Measurements from ENCODE around the gene FAM120C.

FAM120C gene

GRCh38 chrX:54157561-54157960 lies 25.5 kb downstream of the FAM120C start:
- H3K4me3 ChIP-seq (ENCODE audit: low read depth, low read length) = no peak overlapping the region
- TF ChIP-seq, protein P1, sequence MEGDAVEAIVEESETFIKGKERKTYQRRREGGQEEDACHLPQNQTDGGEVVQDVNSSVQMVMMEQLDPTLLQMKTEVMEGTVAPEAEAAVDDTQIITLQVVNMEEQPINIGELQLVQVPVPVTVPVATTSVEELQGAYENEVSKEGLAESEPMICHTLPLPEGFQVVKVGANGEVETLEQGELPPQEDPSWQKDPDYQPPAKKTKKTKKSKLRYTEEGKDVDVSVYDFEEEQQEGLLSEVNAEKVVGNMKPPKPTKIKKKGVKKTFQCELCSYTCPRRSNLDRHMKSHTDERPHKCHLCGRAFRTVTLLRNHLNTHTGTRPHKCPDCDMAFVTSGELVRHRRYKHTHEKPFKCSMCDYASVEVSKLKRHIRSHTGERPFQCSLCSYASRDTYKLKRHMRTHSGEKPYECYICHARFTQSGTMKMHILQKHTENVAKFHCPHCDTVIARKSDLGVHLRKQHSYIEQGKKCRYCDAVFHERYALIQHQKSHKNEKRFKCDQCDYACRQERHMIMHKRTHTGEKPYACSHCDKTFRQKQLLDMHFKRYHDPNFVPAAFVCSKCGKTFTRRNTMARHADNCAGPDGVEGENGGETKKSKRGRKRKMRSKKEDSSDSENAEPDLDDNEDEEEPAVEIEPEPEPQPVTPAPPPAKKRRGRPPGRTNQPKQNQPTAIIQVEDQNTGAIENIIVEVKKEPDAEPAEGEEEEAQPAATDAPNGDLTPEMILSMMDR (IDR thresholded peaks at IDR 0.05; ENCODE audit: borderline replicate concordance, insufficient read depth, low read depth, low read length) = no peak

DNA sequence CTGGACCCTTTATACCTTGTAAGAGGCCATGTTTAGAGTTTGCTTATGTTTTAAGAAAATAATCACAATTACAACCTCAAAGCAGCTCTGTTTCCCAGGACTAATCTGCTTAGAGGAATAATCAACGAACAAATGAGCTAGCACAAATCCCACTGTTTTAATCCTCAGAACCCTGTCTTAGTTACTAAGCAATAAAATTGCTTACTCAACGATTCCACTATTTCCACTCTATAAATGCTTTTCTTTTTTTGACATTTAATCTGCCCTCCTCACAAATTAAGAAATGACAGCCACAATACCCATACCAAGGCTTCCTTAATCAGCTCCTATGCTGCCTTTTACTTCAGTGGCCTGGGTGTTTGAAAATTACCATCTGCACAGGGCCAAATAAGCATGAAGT lies 48.8 kb downstream of the FAM120C start:
- H3K4me3 ChIP-seq (ENCODE audit: low read depth, low read length) = no peak overlapping the region
- TF ChIP-seq, protein P1 (IDR thresholded peaks at IDR 0.05; ENCODE audit: borderline replicate concordance, insufficient read depth, low read depth, low read length) = no peak

GRCh38 chrX:54116391-54116790 lies 66.7 kb downstream of the FAM120C start:
- H3K4me3 ChIP-seq (ENCODE audit: low read depth, low read length) = no peak overlapping the region
- TF ChIP-seq, protein P1 (IDR thresholded peaks at IDR 0.05; ENCODE audit: borderline replicate concordance, insufficient read depth, low read depth, low read length) = no peak

DNA sequence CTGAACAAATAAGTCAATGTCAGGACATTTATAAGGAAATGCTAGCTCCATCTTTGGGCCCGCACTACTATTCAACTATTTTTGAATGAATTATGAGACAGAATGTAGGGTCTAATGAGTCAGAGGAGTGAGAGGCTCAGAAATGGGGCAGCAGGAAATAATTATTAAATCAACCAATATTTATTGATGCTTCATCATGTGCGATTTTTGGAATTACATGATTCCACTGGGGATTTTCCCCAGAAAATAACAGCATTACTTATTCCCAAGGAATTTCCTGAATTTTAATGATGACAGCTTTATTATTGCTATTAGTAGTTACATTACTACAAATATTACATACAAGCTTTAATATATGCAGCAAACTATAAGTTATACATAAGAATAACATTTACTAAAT lies 89.5 kb downstream of the FAM120C start:
- H3K4me3 ChIP-seq (ENCODE audit: low read depth, low read length) = no peak overlapping the region
- TF ChIP-seq, protein P1 (IDR thresholded peaks at IDR 0.05; ENCODE audit: borderline replicate concordance, insufficient read depth, low read depth, low read length) = no peak

DNA sequence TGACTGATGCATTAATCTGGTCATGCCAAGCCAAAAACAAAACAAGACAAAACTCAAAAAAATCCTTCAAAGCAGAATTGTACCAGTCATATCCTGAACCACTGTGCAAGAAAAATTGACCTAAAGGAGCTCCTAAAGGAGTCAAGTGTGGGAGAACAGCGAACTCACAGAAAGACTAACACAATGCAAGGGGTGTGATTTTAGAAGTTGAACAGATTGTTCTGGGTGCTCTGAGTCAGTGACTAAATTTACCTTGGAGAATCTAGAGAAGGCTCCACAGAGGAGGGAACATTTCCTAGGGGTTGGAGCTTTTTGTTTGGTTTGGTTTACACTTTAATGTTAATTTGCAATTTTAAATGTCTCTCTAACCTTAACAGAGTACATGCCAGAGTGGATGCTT lies 89.9 kb downstream of the FAM120C start:
- no peak overlapping the region for H3K4me3 ChIP-seq (ENCODE audit: low read depth, low read length)
- TF ChIP-seq, protein P1 (IDR thresholded peaks at IDR 0.05; ENCODE audit: borderline replicate concordance, insufficient read depth, low read depth, low read length) = no peak

GRCh38 chrX:54090880-54091279 lies 92.2 kb downstream of the FAM120C start:
- no peak overlapping the region for H3K4me3 ChIP-seq (ENCODE audit: low read depth, low read length)
- TF ChIP-seq, protein P1 (IDR thresholded peaks at IDR 0.05; ENCODE audit: borderline replicate concordance, insufficient read depth, low read depth, low read length) = no peak

GRCh38 chrX:54089191-54089590 lies 93.9 kb downstream of the FAM120C start:
- H3K4me3 ChIP-seq (ENCODE audit: low read depth, low read length) = no peak overlapping the region

More at GRCh38 chrX:54089191-54089590, 93.9 kb downstream of the FAM120C start:
- TF ChIP-seq, protein P1 (IDR thresholded peaks at IDR 0.05; ENCODE audit: borderline replicate concordance, insufficient read depth, low read depth, low read length) = no peak

All from GM12875 (cell line).